Middle frontal gyrus (tissue), 1 donor: ENCODE measurements around the gene SNED1.

ENCODE experiments used
- DNase-seq: peaks from one replicate; pipeline ENCODE4 v3.0.0-alpha.2; 2015; ENCODE audit warnings: low spot score; ENCODE audit errors: extremely low spot score

The SNED1 gene

DNA sequence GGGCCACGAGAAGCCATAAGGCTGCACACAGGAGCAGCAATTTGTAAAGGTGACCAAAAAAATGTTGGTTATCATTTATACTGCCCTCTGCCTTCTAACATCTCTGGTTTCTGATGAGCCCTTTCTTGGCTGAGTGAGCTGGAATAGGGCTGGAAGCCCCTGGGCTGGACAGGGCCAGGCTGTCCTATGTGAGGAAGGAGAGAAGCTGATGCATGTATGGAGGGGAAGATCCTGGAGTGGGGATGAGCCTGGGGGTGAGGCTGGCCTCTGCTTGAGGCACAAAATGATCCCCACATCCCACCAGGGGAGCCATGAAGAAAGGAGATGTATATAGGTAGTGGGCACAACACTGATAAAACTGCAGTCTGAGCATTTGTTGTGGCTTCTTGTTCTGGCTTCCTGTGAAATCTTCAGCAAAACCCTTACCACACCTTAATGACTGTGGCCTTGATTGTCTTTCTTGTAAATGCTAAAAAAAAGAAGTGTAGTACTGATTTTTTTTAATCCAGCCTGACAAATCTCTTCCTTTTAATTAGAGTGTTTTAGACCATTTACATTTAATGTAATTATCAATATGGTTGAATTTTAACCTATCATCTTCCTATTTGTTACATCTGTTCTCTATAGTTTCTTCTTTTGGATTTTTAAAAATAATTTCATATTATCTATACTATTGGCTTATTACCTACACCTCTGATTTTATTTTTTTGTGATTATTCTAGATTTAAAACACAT, 5.6 kb downstream of the SNED1 start:
- DNase-seq = no peak

- no peak for DNase-seq
These were observed 7.2 kb downstream of the SNED1 start for GRCh38 chr2:241005569-241005968.

GRCh38 chr2:241006412-241006811, 8.0 kb downstream of the SNED1 start:
- no peak for DNase-seq

- no peak for DNase-seq
These were observed 8.7 kb downstream of the SNED1 start for GRCh38 chr2:241007111-241007510.

- DNase-seq = no peak
These were observed 9.7 kb downstream of the SNED1 start for GRCh38 chr2:241007880-241008710.

DNA sequence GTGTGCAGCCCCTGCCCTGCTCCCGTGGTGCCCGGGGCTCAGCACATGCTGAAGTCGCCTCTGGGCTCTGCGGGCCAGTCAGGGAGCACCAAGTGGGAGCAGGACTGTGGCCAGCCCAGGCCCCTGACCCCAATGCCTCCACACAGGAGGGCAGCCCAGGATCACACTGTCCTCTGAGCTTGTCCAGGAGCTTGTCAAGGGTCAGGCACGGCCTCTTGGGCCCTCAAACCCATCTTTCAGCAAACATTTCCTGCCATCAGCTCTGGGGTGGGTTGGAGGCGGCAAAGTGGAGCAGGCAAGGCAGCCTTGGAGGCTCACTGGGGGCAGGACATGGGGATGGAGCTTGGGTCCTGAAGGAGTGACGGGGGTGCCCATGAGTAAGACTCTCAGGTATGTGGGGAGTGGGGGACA, 10.3 kb downstream of the SNED1 start:
- DNase-seq = no peak

DNA sequence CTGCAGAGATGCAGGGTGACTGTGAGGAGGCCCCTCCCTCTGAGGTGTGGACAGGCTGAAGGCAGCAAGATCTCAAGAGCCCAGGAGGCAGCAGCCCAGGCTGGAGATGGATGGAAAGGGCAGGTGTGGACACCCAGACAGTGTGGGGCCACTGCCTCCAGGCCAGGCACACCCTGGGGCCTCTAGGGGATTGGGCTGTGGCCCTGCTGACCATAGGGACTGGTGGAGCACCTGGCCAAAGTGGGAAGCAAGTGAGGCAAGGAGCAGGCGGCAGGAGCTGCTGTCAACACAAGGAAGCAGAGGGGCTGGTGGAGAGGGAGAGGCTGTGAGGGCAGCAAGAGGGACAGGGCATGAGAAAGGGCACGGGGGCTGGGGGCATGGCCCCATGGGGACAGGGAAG, 10.8 kb downstream of the SNED1 start:
- DNase-seq = no peak

GRCh38 chr2:241009601-241010530, 11.4 kb downstream of the SNED1 start:
- DNase-seq = no peak

DNA sequence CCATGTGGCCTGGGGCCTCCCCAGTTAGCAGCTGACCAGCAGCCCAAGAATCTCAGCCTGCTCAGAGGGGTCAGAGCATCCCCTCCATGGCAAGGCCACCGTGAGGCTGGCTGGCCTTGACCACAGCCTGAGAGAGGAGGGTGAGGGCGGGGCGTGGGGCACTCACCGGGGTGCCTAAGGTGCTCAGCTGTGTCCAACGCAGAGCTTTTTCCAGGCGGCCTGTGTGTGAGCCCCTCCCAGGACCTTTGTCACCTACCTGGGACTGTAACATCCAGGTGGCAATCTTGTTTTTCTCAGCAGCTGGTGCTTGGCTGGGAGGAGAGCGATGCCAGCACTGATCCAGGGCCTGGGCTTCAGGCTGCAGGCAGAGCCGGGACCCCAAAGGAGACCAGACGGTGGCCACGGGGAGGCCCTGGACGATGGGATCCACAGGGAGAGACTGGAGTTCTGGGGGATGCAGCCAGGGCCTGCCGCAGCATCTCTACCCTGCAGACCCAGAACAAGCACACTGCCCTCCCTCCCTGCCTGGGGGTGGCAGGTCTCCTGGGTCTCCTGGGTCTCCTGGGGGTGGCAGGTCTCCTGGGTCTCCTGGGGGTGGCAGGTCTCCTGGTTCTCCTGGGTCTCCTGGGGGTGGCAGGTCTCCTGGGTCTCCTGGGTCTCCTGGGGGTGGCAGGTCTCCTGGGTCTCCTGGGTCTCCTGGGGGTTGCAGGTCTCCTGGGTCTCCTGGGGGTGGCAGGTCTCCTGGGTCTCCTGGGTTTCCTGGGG, 12.3 kb downstream of the SNED1 start:
- no peak for DNase-seq

GRCh38 chr2:241011296-241011600, 12.8 kb downstream of the SNED1 start:
- DNase-seq = no peak

GRCh38 chr2:241011751-241012510, 13.5 kb downstream of the SNED1 start:
- no peak for DNase-seq

- DNase-seq = no peak
These were observed 15.8 kb downstream of the SNED1 start for GRCh38 chr2:241014224-241014623.

GRCh38 chr2:241014764-241015163, 16.3 kb downstream of the SNED1 start:
- no peak for DNase-seq

GRCh38 chr2:241015439-241015838, 17.0 kb downstream of the SNED1 start:
- no peak for DNase-seq

- no peak for DNase-seq
These were observed 19.0 kb downstream of the SNED1 start for GRCh38 chr2:241017228-241017940.

GRCh38 chr2:241018051-241018891, 19.9 kb downstream of the SNED1 start:
- DNase-seq = no peak

- no peak for DNase-seq
These were observed 21.2 kb downstream of the SNED1 start for GRCh38 chr2:241019441-241020139.

DNA sequence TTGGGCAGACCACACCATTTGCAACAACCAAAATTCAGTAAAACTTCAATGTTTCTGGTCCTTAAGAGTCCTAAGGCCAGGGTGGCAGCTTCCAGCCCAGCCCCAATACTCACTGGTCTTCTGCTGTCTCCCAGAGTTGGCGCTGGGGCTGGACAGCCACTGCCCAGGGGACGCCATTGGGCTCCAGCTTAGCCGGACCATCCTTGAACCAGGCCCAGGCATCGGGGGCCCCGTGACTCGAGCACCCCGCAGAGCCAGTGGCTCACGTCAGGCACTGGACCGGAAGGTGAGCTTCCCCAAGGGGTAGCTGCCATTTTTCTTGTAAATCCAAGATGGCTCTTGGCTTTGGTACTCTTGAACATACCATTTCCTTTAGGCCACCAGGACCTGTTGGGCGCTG, 21.8 kb downstream of the SNED1 start:
- DNase-seq = no peak
